Measurements from ENCODE around the gene TNN. TPM values are rescaled to one million over a fixed set of nuclear protein-coding genes. Genes with fewer than 3 reads are reported as not detected.

The TNN gene
- total RNA-seq, 1 experiment from 2014 or later = not detected

- ChIA-PET CTCF (interaction anchor here (0.6 to 15.5 kb wide), 89 partner anchors 8 to 1765 kb away, joined by 3 to 723 read pairs (median 5); partner anchors contain the start of genes KIAA0040 and MRPS14), POLR2A (interaction anchor here (0.6 to 1.0 kb wide), 4 partner anchors 145 to 171 kb away, joined by 3 to 4 read pairs (median 4); no protein-coding TSS in a partner anchor)
- H3K4me3 Mint-ChIP-seq (ENCODE audit: unreplicated experiment) = no peak overlapping the region
- no peak overlapping the region for H3K27ac Mint-ChIP-seq (ENCODE audit: low read depth, unreplicated experiment)
- H3K4me1 Mint-ChIP-seq (ENCODE audit: insufficient read depth, unreplicated experiment) = peaks cover 12% of the 10 kb centered on the region
- H3K9me3 Mint-ChIP-seq (ENCODE audit: unreplicated experiment) = no peaks in the 10 kb centered on the region
- DNase-seq (ENCODE audit: unreplicated experiment) = peak; percentile 72
- no peak for TF ChIP-seq CTCF (IDR thresholded peaks at IDR 0.05; ENCODE audit: unreplicated experiment)
- BruUV-seq (replicated peaks) = no TSS peak
- H3K36me3 Mint-ChIP-seq (ENCODE audit: insufficient read depth, unreplicated experiment) = no peaks in the 10 kb centered on the region
- intact Hi-C loops (cut with micrococcal nuclease) = loop anchor here (5.0 to 10.0 kb wide), 4 partner anchors 332 to 1734 kb away; no protein-coding TSS in a partner anchor
- H3K27me3 Mint-ChIP-seq (ENCODE audit: insufficient read depth, unreplicated experiment) = peaks cover 41% of the 10 kb centered on the region
These were observed 83.1 kb downstream of the TNN start for GRCh38 chr1:175150596-175151319.

DNA sequence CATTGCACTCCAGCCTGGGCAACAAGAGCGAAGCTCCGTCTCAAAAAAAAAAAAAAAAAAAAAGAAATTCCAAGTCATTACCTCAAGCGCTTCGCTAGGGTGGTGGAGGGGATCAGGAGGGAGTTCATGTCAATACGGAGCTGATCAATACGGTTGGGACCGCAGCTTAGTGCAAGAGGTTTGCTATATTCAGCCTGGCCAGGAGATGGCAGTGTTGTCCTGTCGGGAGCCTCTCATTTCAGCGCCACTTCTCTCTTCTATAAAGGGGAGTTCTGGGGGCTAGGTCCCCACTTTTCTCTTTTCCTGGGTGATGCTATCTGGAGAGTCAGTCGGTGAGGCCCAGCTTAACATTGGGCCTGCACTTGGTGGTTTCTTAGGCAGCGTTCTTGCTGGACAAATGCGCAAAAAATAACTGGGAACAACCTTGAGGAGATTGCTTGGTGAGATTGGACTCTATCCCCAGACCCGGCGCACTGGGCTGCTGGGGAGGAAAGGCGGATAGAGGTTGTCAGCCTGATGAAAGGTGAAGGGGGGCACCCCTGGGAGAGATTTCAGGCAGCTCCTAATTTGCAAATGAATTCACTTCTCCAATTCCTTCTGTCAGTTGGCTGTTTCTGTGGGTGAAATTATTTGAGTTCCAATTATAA is 84.5 kb downstream of the TNN start:
- peak; percentile 97 for TF ChIP-seq CTCF (IDR thresholded peaks at IDR 0.05; ENCODE audit: unreplicated experiment)
- BruUV-seq (replicated peaks) = no TSS peak
- H3K9me3 Mint-ChIP-seq (ENCODE audit: unreplicated experiment) = no peaks in the 10 kb centered on the region
- intact Hi-C loops (cut with micrococcal nuclease) = loop anchor here (1.0 to 10.0 kb wide), 5 partner anchors 123 to 1733 kb away; no protein-coding TSS in a partner anchor
- POLR2A ChIA-PET = interaction anchor here (0.5 to 1.0 kb wide), 3 partner anchors 131 to 169 kb away, joined by 3 to 9 read pairs (median 4); no protein-coding TSS in a partner anchor
- no peak overlapping the region for H3K4me3 Mint-ChIP-seq (ENCODE audit: unreplicated experiment)
- peaks cover 41% of the 10 kb centered on the region for H3K27me3 Mint-ChIP-seq (ENCODE audit: insufficient read depth, unreplicated experiment)
- peak; percentile 62 for DNase-seq (ENCODE audit: unreplicated experiment)
- peak overlapping the region; percentile 18 for H3K27ac Mint-ChIP-seq (ENCODE audit: low read depth, unreplicated experiment)
- CTCF ChIA-PET = interaction anchor here (0.5 to 15.5 kb wide), 137 partner anchors 10 to 1695 kb away, joined by 3 to 723 read pairs (median 4); partner anchors contain the start of genes CACYBP, KIAA0040, MRPS14 and TNR
- H3K36me3 Mint-ChIP-seq (ENCODE audit: insufficient read depth, unreplicated experiment) = no peaks in the 10 kb centered on the region
- H3K4me1 Mint-ChIP-seq (ENCODE audit: insufficient read depth, unreplicated experiment) = peaks cover 7% of the 10 kb centered on the region

DNA sequence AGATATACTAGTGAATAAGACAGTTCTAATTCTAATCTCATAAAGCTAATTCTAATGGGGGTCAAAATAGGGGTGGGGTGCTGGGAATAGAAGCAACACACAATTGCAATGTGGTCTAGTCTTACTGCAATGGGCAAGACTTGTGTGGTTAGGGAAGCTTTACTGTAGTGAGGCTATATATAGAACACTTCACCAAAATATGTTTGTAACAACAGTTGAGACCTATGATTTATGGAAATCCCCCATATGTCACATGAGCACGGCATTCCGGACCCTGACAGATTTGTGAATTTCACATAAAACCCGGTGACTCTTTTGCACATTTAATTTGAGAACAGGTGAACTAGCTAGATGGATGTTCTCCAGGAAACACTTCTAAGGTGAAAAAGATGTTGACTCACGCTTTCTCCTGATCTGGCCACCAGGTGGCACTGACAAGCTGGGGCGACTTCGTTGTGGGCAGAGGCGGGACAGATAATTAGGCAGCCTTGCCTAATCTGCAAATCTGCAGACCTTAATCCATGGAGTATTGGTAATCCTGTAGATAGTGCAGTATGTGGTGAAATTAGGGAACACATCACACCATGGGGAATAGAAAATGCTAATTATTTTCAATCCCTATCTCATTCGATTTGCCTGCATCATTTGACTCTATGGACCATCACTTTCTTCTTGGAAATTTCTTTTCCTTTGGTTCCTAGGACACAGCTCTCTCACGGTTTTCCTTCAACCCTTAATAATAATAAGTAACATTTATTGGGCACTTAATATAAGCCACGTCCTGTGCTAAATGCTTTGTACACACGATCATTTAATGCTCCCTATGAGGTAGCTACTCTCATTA is 87.2 kb downstream of the TNN start:
- DNase-seq (ENCODE audit: unreplicated experiment) = peak; percentile 82
- intact Hi-C loops (cut with micrococcal nuclease) = loop anchor here (1.0 to 10.0 kb wide), 7 partner anchors 37 to 1730 kb away; partner anchors contain the start of gene KIAA0040
- Mint-ChIP-seq H3K4me3 (ENCODE audit: unreplicated experiment) (no peak overlapping the region), H3K36me3 (ENCODE audit: insufficient read depth, unreplicated experiment) (no peaks in the 10 kb centered on the region), H3K4me1 (ENCODE audit: insufficient read depth, unreplicated experiment) (peaks cover 17% of the 10 kb centered on the region), H3K9me3 (ENCODE audit: unreplicated experiment) (no peaks in the 10 kb centered on the region), H3K27ac (ENCODE audit: low read depth, unreplicated experiment) (no peak overlapping the region), H3K27me3 (ENCODE audit: insufficient read depth, unreplicated experiment) (peaks cover 41% of the 10 kb centered on the region)
- BruUV-seq (replicated peaks) = no TSS peak
- ChIA-PET CTCF (interaction anchor here (0.5 to 21.1 kb wide), 82 partner anchors 8 to 1579 kb away, joined by 3 to 415 read pairs (median 5); partner anchors contain the start of gene TNR), POLR2A (interaction anchor here (0.5 to 1.8 kb wide), 9 partner anchors 9 to 166 kb away, joined by 3 to 13 read pairs (median 4); no protein-coding TSS in a partner anchor)
- TF ChIP-seq CTCF (IDR thresholded peaks at IDR 0.05; ENCODE audit: unreplicated experiment) = peak; percentile 95
